A673 (cell line): ENCODE results near the gene CUL4A. TPM values are rescaled to one million over a fixed set of nuclear protein-coding genes. Genes with fewer than 3 reads are reported as not detected.

ENCODE experiments used
- BruUV-seq: library from RNA; stranded (reverse); fragments of 400-500 nt; replicated peaks from 2 replicates; lab custom pipeline; 2021; lab: Mats Ljungman, UMichigan
- CTCF ChIA-PET: fragments of 300-600 bp; sonication (Branson Sonifier 250); formaldehyde crosslinking; loops from one replicate; lab custom pipeline; 2022; ENCODE audit warnings: antibody characterized with exemption; lab: Charles Lee
- POLR2A ChIA-PET: fragments of 300-600 bp; sonication (Branson Sonifier 250); formaldehyde crosslinking; loops from one replicate; lab custom pipeline; 2022; ENCODE audit warnings: antibody characterized with exemption; ENCODE audit not compliant: low non-redundant PET; lab: Charles Lee
- DNase-seq: peaks from one replicate; pipeline ENCODE4 v3.0.0-alpha.2; 2015; ENCODE audit warnings: low spot score
- H3K27ac ChIP-seq: fragments of 200-600 bp; sonication (generic); 2 replicates; pipeline ENCODE4 v1.5.1; 2016; ENCODE audit warnings: mixed run types, low read depth, mild to moderate bottlenecking, mixed read lengths, antibody characterized with exemption, low read length; ENCODE audit not compliant: poor library complexity, severe bottlenecking
- H3K27me3 ChIP-seq: fragments of 200-600 bp; sonication (generic); replicated peaks from 2 replicates; pipeline ENCODE4 v1.6.1; 2017; ENCODE audit warnings: mixed run types, low read depth, mild to moderate bottlenecking, mixed read lengths, antibody characterized with exemption, low read length; ENCODE audit not compliant: insufficient read depth, poor library complexity
- H3K36me3 ChIP-seq: fragments of 200-600 bp; sonication (generic); 2 replicates; pipeline ENCODE4 v1.6.1; 2016; ENCODE audit warnings: mixed run types, mild to moderate bottlenecking, mixed read lengths, antibody characterized with exemption, low read length; ENCODE audit not compliant: insufficient read depth, poor library complexity, severe bottlenecking
- H3K4me1 ChIP-seq: fragments of 200-600 bp; sonication (generic); 2 replicates; pipeline ENCODE4 v1.6.1; 2017; ENCODE audit warnings: mixed run types, mild to moderate bottlenecking, mixed read lengths, antibody characterized with exemption, low read length; ENCODE audit not compliant: insufficient read depth, poor library complexity, severe bottlenecking
- H3K4me3 ChIP-seq: fragments of 200-600 bp; sonication (generic); 2 replicates; pipeline ENCODE4 v1.5.1; 2016; ENCODE audit warnings: low read depth, mixed run types, mild to moderate bottlenecking, mixed read lengths, low read length; ENCODE audit not compliant: poor library complexity, severe bottlenecking
- H3K9me3 ChIP-seq: fragments of 200-600 bp; sonication (generic); 2 replicates; pipeline ENCODE4 v1.6.1; 2016; ENCODE audit warnings: mixed run types, low read depth, mild to moderate bottlenecking, mixed read lengths, antibody characterized with exemption, low read length; ENCODE audit not compliant: poor library complexity, severe bottlenecking
- CTCF ChIP-seq: fragments of 300-800, 200-600 bp; sonication (generic); conservative IDR thresholded peaks from 2 replicates; pipeline ENCODE4 v1.5.1; 2017; ENCODE audit warnings: low read depth, mild to moderate bottlenecking, antibody characterized with exemption, low read length, moderate library complexity, mixed read lengths
- EZH2 ChIP-seq: fragments of 200-600 bp; sonication (generic); IDR thresholded peaks from 2 replicates; pipeline ENCODE4 v1.6.1; 2017; ENCODE audit warnings: borderline replicate concordance, low read depth, mild to moderate bottlenecking, mixed read lengths, antibody characterized with exemption, low read length; ENCODE audit not compliant: poor library complexity, severe bottlenecking
- intact Hi-C: fragments of 100-400 bp; cut with micrococcal nuclease; formaldehyde crosslinking; loops from one replicate; pipeline ENCODE4 v1.10.0; 2022; ENCODE audit not compliant: unreplicated experiment
- total RNA-seq: library from RNA; stranded (reverse); gene quantifications from 2 replicates; pipeline ENCODE4 v1.2.3, GENCODE V29; 2021

Gene CUL4A
- total RNA-seq, 1 experiment from 2014 or later, result 87.5 TPM

- CTCF ChIA-PET, result no interaction called here
- TF ChIP-seq EZH2, result no peak
- TF ChIP-seq CTCF, result no peak
- H3K27me3 ChIP-seq, result no peaks in the 10 kb centered on the region
- intact Hi-C loops, result no loop called here
- H3K9me3 ChIP-seq, result no peaks in the 10 kb centered on the region
- DNase-seq, result no peak
- H3K4me3 ChIP-seq, result no peak overlapping the region
- POLR2A ChIA-PET, result no interaction called here
- no peaks in the 10 kb centered on the region for H3K4me1 ChIP-seq
- H3K27ac ChIP-seq, result no peak overlapping the region
- H3K36me3 ChIP-seq, result peaks cover 66% of the 10 kb centered on the region
- no TSS peak for BruUV-seq
Measured at GRCh38 chr13:113195360-113195759, 14.1 kb upstream of the CUL4A start.

- Histone ChIP-seq H3K27me3 (no peaks in the 10 kb centered on the region), H3K9me3 (no peaks in the 10 kb centered on the region), H3K4me3 (no peak overlapping the region), H3K4me1 (no peaks in the 10 kb centered on the region), H3K27ac (no peak overlapping the region), H3K36me3 (peaks cover 62% of the 10 kb centered on the region)
- DNase-seq, result no peak
- no peak for TF ChIP-seq EZH2
- no TSS peak for BruUV-seq
- POLR2A ChIA-PET, result no interaction called here
- intact Hi-C loops, result no loop called here
- CTCF ChIA-PET, result interaction anchor here (0.5 kb wide), 1 partner anchor 72 kb away, joined by 3 read pairs; no protein-coding TSS in a partner anchor
Measured at GRCh38 chr13:113196970-113197737, 12.3 kb upstream of the CUL4A start.

- CTCF ChIA-PET, result no interaction called here
Measured at GRCh38 chr13:113201815-113202214, 7.6 kb upstream of the CUL4A start.

More at GRCh38 chr13:113201815-113202214, 7.6 kb upstream of the CUL4A start:
- TF ChIP-seq CTCF (no peak), EZH2 (no peak)
- Histone ChIP-seq H3K27ac (no peak overlapping the region), H3K36me3 (peaks cover 31% of the 10 kb centered on the region), H3K27me3 (no peaks in the 10 kb centered on the region), H3K4me1 (peaks cover 5% of the 10 kb centered on the region), H3K9me3 (no peaks in the 10 kb centered on the region), H3K4me3 (no peak overlapping the region)
- BruUV-seq, result no TSS peak
- DNase-seq, result no peak
- POLR2A ChIA-PET, result no interaction called here
- intact Hi-C loops, result no loop called here
